ENCODE measurements around the gene CD58. TPM values are rescaled to one million over a fixed set of nuclear protein-coding genes. Genes with fewer than 3 reads are reported as not detected.

Gene CD58
- total and polyA plus RNA-seq, 9 of the 15 experiments (the other 6 are each of a cell fraction or from before 2014, with no cell fraction given) = 18.1 to 113 (median 37.4) TPM

- no peak for TF ChIP-seq ZNF407 (IDR thresholded peaks at IDR 0.05; ENCODE audit: low read depth)
- TF ChIP-seq SUPT5H (IDR thresholded peaks at IDR 0.05) = 0 out of 2 replicates have a peak, but pooled peaks have one; percentile 16
- 0 out of 2 replicates have a peak, but pooled peaks have one; percentile 12 for TF ChIP-seq PHB2 (IDR thresholded peaks at IDR 0.05; ENCODE audit: low read depth)
- no peak for TF ChIP-seq EWSR1 (IDR thresholded peaks at IDR 0.05; ENCODE audit: borderline replicate concordance, low read depth, partially characterized antibody)
- TF ChIP-seq ZSCAN29 (IDR thresholded peaks at IDR 0.05) = no peak
- no peak for TF ChIP-seq TARDBP (IDR thresholded peaks at IDR 0.05)
- no peak for TF ChIP-seq SAP30 (IDR thresholded peaks at IDR 0.05; ENCODE audit: borderline replicate concordance, insufficient read depth, low read depth, low read length, poor library complexity, severe bottlenecking)
- peak; percentile 88 for TF ChIP-seq TAL1 (IDR thresholded peaks at IDR 0.05)
- 0 out of 4 replicates have a peak, but pooled peaks of 1 of the 2 experiments have one; percentile 13 for TF ChIP-seq MLLT1 (IDR thresholded peaks at IDR 0.05)
- peak in 1 of 2 experiments; percentile 92; a peak in 2 of 4 replicates for TF ChIP-seq KDM1A (IDR thresholded peaks at IDR 0.05)
- no peak for TF ChIP-seq SRSF7 (optimal IDR thresholded peaks at IDR 0.05; ENCODE audit: low read depth, low read length)
- no peak for TF ChIP-seq MAFF (IDR thresholded peaks at IDR 0.05; ENCODE audit: low read length)
- no peak for TF ChIP-seq ZNF512 (tag; IDR thresholded peaks at IDR 0.05)
- no peak for TF ChIP-seq ZNF280B (CRISPR knock-in tag; IDR thresholded peaks at IDR 0.05)
- no peak for TF ChIP-seq ZNF75A (CRISPR knock-in tag; IDR thresholded peaks at IDR 0.05)
- peak; percentile 93 for TF ChIP-seq TCF3 (CRISPR knock-in tag; IDR thresholded peaks at IDR 0.05)
These were observed 67.1 kb downstream of the CD58 start (continued) for GRCh38 chr1:116503546-116504307.
